ES-I3 (cell line): ENCODE measurements around the gene PAFAH1B2.
A peak's percentile ranks its signal among the peaks of the same experiment; 100 is the strongest.
"Not testable (repeated sequence)": the region's sequence is repeated elsewhere in the genome, so short reads cannot be mapped to it uniquely, and the experiment has no call there.

Source experiments
- H3K36me3 ChIP-seq: 2 replicates; pipeline ENCODE4 v1.6.1; 2013; ENCODE audit warnings: mild to moderate bottlenecking, low read length, control low read depth, moderate library complexity; ENCODE audit not compliant: insufficient read depth
- H3K4me1 ChIP-seq: 2 replicates; pipeline ENCODE4 v1.6.1; 2013; ENCODE audit warnings: mild to moderate bottlenecking, control low read depth, low read length; ENCODE audit not compliant: insufficient read depth
- H3K9ac ChIP-seq: 2 replicates; pipeline ENCODE4 v1.6.1; 2013; ENCODE audit warnings: low read depth, mild to moderate bottlenecking, low read length, moderate library complexity
- H3K9me3 ChIP-seq: 2 replicates; pipeline ENCODE4 v1.6.1; 2013; ENCODE audit warnings: mild to moderate bottlenecking, low read length, moderate library complexity; ENCODE audit not compliant: control insufficient read depth, insufficient read depth

Gene PAFAH1B2

DNA sequence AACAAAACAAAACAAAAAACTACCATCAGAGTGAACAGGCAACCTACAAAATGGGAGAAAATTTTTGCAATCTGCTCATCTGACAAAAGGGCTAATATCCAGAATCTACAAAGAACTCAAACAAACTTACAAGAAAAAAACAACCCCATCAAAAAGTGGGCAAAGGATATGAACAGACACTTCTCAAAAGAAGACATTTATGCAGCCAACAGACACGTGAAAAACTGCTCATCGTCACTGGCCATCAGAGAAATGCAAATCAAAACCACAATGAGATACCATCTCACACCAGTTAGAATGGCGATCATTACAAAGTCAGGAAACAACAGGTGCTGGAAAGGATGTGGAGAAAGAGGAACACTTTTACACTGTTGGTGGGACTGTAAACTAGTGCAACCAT lies 31.6 kb upstream of the PAFAH1B2 start:
- not testable (repeated sequence) for H3K4me1 ChIP-seq, H3K36me3 ChIP-seq, H3K9ac ChIP-seq, H3K9me3 ChIP-seq

DNA sequence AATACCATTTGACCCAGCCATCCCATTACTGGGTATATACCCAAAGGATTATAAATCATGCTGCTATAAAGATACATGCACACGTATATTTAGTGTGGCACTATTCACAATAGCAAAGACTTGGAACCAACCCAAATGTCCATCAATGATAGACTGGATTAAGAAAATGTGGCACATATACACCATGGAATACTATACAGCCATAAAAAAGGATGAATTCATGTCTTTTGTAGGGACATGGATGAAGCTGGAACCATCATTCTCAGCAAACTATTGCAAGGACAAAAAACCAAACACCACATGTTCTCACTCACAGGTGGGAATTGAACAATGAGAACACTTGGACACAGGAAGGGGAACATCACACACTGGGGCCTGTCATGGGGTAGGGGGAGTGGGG lies 31.1 kb upstream of the PAFAH1B2 start:
- not testable (repeated sequence) for H3K9ac ChIP-seq, H3K36me3 ChIP-seq, H3K4me1 ChIP-seq, H3K9me3 ChIP-seq

DNA sequence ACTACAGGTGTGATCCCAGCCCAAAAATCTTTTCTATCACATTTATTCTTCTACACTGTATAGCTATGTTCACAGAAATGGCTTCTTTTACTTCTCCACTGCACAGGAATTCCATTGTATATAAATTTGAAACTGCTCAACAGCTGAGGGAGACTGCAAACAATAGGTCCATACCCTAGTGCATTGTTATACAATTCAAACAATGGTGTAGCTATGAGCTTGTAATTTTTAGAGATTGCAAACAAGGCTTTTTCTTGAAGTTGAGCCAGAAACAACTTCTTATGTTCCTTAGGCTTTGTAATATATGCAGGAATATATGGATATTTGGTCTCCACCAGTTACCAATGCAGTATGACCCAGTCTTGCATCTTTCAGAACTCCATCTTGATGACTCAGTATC lies 26.4 kb upstream of the PAFAH1B2 start:
- no peaks in the 10 kb centered on the region for H3K9me3 ChIP-seq
- H3K9ac ChIP-seq = no peak overlapping the region
- no peaks in the 10 kb centered on the region for H3K4me1 ChIP-seq
- H3K36me3 ChIP-seq = no peaks in the 10 kb centered on the region

DNA sequence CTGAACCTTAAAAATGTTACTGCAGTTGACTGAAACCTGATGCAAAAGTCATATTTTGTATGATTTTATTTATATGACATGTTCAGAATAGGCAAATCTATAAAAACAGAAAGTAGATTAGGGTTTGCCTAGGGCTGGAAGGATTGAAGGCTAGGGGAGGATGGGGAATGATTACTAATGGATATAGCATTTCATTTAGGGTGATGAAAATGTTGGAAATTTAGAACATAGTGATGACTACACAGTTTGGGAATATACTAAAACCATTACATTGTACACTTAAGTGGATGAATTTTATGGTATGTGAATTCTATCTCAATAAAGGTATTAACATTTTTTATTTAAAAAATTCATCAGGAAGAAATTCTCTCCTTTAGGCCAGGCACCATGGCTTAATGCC lies 22.9 kb upstream of the PAFAH1B2 start:
- no peaks in the 10 kb centered on the region for H3K4me1 ChIP-seq
- no peak overlapping the region for H3K9ac ChIP-seq
- no peaks in the 10 kb centered on the region for H3K36me3 ChIP-seq
- no peaks in the 10 kb centered on the region for H3K9me3 ChIP-seq

DNA sequence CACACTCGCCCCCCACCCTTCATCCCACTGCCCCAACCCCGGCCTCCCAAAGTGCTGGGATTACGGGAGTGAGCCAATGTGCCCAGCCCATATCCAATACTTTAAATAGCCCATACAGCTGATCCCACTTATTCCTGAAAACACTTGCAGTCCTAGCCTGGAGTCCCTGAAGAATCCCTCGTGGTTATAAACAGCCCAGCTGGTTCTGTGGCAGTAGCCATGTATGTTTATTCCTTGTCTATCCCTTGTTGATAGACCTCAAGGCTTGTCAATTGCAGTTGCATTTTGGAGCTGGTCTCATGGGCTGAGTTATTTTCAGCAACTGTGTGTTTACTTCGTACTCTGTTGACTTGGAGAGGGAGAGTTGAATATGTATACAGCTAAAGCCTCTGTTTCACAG lies 21.5 kb upstream of the PAFAH1B2 start:
- H3K9ac ChIP-seq = no peak overlapping the region
- H3K4me1 ChIP-seq = no peaks in the 10 kb centered on the region
- H3K9me3 ChIP-seq = no peaks in the 10 kb centered on the region
- H3K36me3 ChIP-seq = no peaks in the 10 kb centered on the region

DNA sequence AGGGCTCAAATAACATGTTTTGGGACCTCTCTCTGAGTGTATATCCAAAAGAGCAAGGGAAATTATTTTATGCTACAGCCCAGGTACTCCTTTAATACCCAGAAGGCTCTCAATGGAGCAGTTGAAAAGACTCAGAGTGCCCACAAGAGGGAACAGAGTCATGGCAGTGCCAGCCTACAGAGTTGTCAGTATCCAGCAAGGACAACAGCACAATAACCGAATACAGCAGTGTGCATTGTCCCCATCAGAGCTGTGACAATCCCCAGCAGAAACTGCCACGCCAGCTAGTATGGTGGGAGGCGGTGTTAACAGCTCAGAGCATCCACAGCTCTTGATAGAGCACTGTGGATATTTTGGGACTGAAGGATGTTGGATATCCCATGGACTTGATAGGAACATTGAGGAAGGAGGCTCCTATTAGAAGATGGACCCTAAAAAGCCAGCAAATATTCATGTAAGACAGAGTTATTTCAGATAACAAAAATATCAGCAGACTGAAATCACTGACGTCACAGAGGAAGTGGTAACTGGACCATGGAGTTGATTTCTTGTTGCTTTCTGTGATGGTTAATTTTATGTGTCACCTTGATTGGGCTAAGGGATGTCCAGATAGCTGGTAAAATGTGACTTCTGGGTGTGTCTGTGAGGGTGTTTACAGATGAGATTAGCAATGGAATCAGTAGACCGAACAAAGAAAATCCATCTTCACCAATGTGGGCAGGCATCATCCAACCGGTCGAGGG lies 17.7 kb upstream of the PAFAH1B2 start:
- no peaks in the 10 kb centered on the region for H3K36me3 ChIP-seq
- no peaks in the 10 kb centered on the region for H3K4me1 ChIP-seq
- no peak overlapping the region for H3K9ac ChIP-seq
- no peaks in the 10 kb centered on the region for H3K9me3 ChIP-seq

DNA sequence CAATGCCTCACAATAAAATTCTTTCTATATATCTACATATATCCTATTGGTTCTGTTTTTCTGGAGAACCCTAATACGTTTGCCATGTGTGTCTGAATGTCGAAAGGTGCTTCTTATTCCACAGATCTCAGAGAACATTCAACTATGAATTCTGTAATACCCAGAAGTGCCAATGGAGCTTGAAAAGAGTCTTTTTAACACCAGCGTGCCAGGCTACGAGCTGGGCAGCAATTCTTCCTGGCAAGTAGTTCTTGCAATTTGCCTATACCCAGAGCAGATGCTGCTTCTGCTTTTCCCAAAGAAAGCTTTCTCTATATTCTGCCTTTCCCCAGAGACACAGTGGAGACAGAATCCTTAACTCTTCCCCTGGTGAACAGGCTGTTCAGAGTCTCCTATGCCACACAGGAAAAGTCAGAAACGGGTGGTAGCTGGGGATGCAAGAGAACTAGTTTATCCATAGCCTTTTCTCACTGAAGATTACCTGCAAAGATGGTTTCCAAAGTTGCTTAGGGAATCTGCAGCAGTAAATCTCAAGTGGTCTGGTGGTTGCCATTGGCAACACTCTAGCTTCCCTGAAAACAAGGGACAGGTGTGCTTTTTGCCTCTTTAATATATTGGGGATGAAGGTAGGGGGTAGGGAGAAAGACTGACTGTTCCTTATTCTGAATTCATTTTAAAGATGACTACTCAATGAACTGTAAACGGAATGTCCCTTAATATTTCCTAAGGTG lies 16.8 kb upstream of the PAFAH1B2 start:
- H3K4me1 ChIP-seq = no peaks in the 10 kb centered on the region
- no peaks in the 10 kb centered on the region for H3K9me3 ChIP-seq
- H3K9ac ChIP-seq = no peak overlapping the region
- H3K36me3 ChIP-seq = no peaks in the 10 kb centered on the region

DNA sequence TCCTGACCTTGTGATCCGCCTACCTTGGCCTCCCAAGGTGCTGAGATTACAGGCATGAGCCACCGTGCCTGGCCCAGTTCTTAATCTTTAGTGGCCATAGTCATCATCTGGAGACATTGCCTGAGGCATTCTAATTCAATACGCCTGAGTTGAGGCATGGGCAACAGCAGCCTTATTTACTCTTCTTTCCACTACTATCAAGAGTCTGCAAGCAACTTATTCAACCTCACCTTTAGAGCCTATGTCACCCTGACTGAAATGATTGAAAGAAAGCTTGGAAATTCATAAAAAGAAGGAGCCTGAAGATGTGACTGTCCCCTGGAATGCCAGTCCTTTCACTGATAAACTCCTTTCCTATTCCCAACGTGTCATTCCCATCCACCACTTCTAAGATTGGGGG lies 15.8 kb upstream of the PAFAH1B2 start:
- H3K9me3 ChIP-seq = no peaks in the 10 kb centered on the region
- no peak overlapping the region for H3K9ac ChIP-seq
- no peaks in the 10 kb centered on the region for H3K4me1 ChIP-seq
- no peaks in the 10 kb centered on the region for H3K36me3 ChIP-seq

DNA sequence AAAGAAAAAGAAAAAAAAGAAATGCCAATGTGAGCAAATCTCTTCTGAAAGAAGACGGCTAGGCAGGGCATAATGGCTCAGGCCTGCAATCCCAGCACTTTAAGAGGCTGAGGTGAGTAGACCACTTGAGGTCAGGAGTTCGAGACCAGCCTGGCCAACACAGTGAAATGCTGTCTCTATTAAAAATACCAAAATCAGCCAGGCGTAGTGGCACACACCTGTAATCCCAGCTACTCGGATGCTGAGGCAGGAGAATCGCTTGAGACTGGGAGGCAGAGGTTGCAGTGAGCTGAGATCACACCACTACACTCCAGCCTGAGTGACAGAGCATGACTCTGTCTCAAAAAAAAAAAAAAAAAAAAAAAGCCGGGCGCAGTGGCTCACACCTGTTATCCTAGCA lies 13.7 kb upstream of the PAFAH1B2 start:
- not testable (repeated sequence) for H3K9ac ChIP-seq, H3K9me3 ChIP-seq, H3K4me1 ChIP-seq, H3K36me3 ChIP-seq

DNA sequence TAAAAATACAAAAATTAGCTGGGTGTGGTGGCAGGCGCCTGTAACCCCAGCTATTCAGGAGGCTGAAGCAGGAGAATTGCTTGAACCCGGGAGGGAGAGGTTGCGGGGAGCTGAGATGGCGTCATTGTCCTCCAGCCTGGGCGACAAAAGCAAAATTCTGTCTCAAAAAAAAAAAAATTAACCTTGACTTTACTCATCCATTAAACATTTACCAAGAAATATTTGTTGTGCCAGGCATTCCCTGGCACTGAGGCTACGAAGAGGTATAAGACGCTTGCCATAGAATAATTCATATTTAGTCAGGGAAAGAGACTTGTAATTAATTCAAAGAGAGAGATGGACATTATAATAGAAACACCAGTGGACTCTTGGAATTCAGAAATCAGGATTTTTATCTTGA lies 13.2 kb upstream of the PAFAH1B2 start:
- H3K4me1 ChIP-seq = no peaks in the 10 kb centered on the region
- H3K9ac ChIP-seq = no peak overlapping the region
- no peaks in the 10 kb centered on the region for H3K36me3 ChIP-seq
- H3K9me3 ChIP-seq = no peaks in the 10 kb centered on the region

DNA sequence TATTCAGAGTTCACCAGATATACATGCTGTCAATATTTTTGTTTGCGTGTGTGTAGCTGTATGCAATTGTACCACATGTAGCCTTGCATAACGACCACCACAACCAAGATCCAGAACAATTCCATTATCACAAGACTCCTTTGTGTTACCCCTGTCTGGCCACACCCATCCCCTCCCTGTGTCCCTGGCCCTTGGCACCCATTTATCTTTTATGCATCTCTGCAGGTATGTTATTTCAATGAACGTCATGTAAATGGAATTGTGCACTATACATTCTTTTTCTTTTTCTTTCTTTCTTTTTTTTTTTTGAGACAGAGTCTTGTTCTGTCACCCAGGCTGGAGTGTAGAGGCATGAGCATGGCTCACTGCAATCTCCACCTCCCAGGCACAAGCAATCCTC lies 9.7 kb upstream of the PAFAH1B2 start:
- Histone ChIP-seq H3K9ac (no peak overlapping the region), H3K4me1 (peaks cover 4% of the 10 kb centered on the region; the same call in 1 of the 2 replicates), H3K36me3 (no peaks in the 10 kb centered on the region), H3K9me3 (no peaks in the 10 kb centered on the region)

DNA sequence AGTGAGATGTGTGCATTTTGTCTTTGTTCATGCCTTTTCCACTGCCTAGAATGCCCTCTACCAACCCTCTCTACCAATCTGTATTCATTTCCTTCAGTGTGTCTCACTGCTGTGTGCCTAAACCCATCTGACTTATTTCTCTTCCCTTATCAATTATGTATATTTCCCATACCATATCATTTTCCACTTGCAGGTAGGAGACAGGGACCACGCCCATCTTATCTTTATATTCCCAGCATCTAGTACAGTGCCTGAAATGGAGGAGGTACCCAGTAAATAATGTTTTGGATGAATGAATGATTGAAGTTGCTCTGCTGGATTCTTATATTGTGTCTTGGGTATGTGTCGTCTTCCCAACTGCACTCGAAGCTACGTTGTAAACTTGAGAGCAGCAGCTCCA lies 9.1 kb upstream of the PAFAH1B2 start:
- not testable (repeated sequence) for H3K9ac ChIP-seq, H3K36me3 ChIP-seq, H3K4me1 ChIP-seq, H3K9me3 ChIP-seq

DNA sequence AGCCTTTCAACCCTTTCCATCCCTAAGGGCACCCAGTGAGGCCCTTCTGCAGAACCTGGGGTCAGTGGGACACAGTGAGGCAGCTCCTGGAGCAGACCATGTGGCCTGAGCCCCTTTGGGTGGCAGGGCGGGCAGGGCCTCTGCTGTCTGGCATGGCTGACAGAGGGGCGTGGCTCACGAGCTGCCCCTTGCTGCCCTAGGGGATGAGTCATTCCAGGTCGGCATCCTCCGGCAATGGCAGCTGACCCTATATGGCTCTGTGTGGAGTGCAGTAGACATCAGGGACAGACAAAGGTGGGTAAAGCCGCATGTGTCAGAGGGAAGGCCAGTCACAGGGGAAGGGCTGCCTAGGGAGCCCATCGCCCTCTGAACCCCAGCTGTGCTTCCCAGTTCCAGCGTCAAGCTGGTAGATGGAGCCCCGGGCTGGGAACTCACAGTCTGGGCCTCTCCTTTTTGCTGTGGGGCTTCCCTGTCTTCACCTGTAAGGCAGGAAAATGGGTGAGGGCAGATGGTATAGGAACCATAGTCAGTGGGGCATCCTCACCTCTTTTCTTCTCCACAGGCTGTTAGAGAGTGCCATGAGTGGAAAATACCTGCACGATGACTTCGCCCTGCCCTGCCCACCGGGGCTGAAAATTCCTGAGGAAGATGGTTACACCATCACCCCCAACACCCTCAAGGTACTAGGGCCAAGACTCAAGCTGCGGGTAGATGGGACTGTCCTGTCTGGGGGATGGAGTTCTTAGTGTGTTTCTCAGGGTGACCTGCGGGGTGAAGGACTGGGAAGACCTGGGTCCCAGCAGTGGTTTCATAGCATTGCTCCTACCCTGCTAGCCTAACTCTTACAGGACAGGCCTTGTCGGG lies 6.6 kb upstream of the PAFAH1B2 start:
- H3K9me3 ChIP-seq, H3K36me3 ChIP-seq, H3K9ac ChIP-seq, H3K4me1 ChIP-seq: not testable (repeated sequence)

DNA sequence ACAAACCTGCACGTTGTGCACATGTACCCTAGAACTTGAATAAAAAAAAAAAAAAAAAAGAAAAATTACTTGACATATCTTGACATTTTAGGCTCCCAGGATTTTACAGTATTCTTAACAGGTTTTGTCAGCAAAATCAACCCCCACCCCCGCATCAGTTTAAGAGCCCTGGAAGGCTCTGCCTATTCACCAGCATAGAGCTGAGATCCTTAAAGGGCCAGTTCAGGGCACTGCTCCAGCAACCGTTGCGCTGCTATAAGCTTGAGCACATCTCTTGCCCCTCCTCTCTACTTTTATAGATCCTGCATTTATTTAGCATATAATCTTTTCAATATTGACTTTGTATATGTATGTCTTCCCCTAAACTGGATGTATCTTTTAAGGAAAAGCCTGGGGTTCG lies 697 bp upstream of the PAFAH1B2 start:
- H3K36me3 ChIP-seq = peaks cover 12% of the 10 kb centered on the region
- H3K9me3 ChIP-seq = no peaks in the 10 kb centered on the region
- peak overlapping the region; percentile 99 for H3K9ac ChIP-seq
- peaks cover 11% of the 10 kb centered on the region; the same call in 1 of the 2 replicates for H3K4me1 ChIP-seq
